GM18867 (cell line): ENCODE data around the gene OAS2.

Source experiments
- ATAC-seq: cut with Tn5 transposase; IDR thresholded peaks from one replicate; pipeline ENCODE4 v1.9.1; 2021; ENCODE audit warnings: mild to moderate bottlenecking, moderate library complexity; ENCODE audit not compliant: unreplicated experiment

OAS2 gene

GRCh38 chr12:112978163-112979040 is at the start of gene OAS2:
Gene OAS2, plus strand, starts transcription at chr12:112978519. Its CDS starts 90 bp downstream, at chr12:112978609.
- peak; percentile 90 for ATAC-seq

- no peak for ATAC-seq
Measured at GRCh38 chr12:112928978-112929377, 49.3 kb upstream of the OAS2 start.

- ATAC-seq: no peak
Measured at GRCh38 chr12:112929715-112930114, 48.6 kb upstream of the OAS2 start.

- ATAC-seq: no peak
Measured at GRCh38 chr12:112930350-112930749, 48.0 kb upstream of the OAS2 start.

- ATAC-seq: no peak
Measured at GRCh38 chr12:112932485-112933128, 45.7 kb upstream of the OAS2 start.

- no peak for ATAC-seq
Measured at GRCh38 chr12:112933129-112933505, 45.2 kb upstream of the OAS2 start.

GRCh38 chr12:112936264-112936663 is 42.1 kb upstream of the OAS2 start:
- no peak for ATAC-seq

- no peak for ATAC-seq
Measured at GRCh38 chr12:112936927-112937326, 41.4 kb upstream of the OAS2 start.

- peak; percentile 45 for ATAC-seq
Measured at GRCh38 chr12:112937741-112938719, 40.3 kb upstream of the OAS2 start, which contains the start of gene OAS3. Gene OAS3, plus strand, starts transcription at chr12:112938474. Its CDS starts 57 bp downstream, at chr12:112938531.

GRCh38 chr12:112938751-112939150 is 39.6 kb upstream of the OAS2 start:
- no peak for ATAC-seq

GRCh38 chr12:112939761-112940381 is 38.4 kb upstream of the OAS2 start:
- ATAC-seq: peak; percentile 53

GRCh38 chr12:112941528-112942335 is 36.6 kb upstream of the OAS2 start:
- no peak for ATAC-seq

- ATAC-seq: no peak
Measured at GRCh38 chr12:112942572-112942971, 35.7 kb upstream of the OAS2 start.

GRCh38 chr12:112944024-112944690 is 34.2 kb upstream of the OAS2 start:
- ATAC-seq: no peak

GRCh38 chr12:112945515-112945914 is 32.8 kb upstream of the OAS2 start:
- ATAC-seq: no peak

- ATAC-seq: no peak
Measured at GRCh38 chr12:112946236-112947000, 31.9 kb upstream of the OAS2 start.

GRCh38 chr12:112947314-112947713 is 31.0 kb upstream of the OAS2 start:
- no peak for ATAC-seq

GRCh38 chr12:112947761-112948160 is 30.6 kb upstream of the OAS2 start:
- ATAC-seq: no peak
